NCI-H1694 (cell line): ENCODE data around the gene CABP7.
A peak's percentile ranks its signal among the peaks of the same experiment; 100 is the strongest.

Experiments
- DNase-seq: peaks from one replicate; lab custom pipeline; 2025; lab: John Stamatoyannopoulos, UW

CABP7 gene

DNA sequence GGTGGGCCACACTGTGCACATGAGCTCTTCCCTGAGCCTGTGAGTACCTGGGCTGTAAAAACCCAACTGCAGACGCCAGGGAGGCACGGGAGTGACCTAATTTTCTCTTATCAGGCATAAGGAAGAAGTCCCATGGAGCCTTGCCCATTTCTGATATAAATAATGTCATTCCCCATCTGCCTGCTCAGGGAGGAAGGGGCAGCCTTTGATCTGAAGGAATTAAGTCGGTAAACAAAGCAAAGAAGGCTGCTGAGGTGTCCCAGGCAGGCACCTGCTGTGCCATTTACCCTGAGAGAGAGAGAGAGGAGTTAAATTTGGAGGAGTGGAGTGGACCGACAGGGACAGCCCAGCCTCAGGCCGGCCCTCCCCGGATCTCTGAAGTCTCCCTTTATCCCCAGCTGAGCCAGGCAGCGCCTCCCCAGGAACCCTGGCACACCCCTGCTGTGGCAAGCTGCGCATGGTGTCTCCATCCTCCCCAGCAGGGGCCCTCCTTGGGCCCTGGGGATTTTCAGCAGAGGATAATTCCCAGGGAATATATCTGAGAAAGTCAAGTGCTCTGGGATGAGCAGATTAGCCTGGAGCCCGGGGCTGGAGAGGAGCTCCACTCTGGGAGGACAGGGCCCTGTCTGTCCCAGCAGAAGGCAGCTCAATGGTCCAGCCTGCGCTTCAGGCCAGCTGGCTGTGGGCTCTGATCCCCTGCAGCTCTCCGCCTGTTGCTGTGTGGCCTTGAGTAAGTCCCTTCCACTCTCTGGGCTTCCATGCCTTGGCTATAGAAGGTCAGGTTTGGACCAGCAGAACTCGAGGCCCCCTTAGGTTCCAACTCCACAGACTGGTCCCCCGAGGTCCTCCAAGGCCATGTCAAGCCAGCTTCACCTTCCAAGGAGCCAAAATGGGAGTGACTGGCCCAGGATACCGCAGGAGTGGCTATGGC lies 17.5 kb upstream of the CABP7 start:
- DNase-seq, result no peak

DNA sequence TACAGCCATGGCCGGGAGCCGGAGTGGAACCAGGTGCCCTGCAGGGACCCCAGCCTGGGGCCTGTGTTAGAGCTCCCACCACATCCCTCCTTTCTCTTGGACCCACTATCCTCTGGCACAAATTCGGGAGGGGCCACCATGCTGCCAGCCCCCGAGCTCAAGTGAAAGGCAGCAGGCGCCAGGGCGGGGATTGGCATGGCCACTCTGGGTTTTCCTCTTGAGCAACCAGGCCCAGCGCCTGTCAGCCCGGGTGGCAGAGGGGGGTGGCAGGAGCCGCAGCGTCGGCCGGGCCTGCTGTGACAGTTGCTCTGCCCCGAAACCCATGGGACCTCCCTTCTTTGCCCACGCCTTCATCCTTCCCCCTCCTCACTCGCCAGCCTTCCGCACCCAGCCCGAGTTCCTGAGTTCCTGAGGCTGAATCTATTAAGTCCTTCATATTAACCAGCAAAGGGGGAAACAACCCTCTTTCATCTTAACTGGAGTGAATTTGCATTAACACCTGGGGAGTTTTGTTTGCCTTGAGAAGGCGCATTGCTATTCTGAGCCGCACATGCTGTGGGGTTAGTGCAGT lies 16.8 kb upstream of the CABP7 start:
- DNase-seq, result peak; percentile 85

DNA sequence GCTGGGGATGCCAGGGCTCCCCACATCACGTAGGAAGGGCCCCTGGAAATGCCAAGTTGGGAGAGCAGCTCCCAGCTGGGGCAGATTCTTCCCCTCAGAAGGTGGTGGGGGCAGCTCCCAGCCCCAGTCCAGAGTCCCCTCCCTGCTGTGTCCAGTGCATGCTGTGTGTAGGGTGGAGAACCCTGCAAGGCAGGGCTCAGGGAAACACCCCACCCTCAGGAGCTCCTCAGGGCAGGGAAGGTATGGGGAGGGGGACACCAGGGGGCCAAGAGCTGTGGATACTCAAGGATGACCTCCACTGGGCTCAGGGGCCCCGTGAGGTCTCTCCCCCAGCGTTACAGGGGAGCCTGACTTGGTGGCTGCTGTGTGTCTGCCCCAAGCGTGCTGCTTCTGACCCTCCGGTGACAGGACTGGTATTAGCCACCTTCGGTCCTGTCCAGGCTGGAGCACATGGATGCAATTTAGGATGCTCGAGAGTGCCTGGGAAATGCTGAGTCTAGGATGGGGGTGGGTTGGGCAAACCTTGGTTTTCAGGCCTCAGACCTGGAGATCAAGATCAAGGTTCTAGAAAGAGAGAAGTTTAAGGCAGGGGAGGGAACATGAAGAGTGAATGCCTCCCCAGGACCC lies 16.1 kb upstream of the CABP7 start:
- no peak for DNase-seq

DNA sequence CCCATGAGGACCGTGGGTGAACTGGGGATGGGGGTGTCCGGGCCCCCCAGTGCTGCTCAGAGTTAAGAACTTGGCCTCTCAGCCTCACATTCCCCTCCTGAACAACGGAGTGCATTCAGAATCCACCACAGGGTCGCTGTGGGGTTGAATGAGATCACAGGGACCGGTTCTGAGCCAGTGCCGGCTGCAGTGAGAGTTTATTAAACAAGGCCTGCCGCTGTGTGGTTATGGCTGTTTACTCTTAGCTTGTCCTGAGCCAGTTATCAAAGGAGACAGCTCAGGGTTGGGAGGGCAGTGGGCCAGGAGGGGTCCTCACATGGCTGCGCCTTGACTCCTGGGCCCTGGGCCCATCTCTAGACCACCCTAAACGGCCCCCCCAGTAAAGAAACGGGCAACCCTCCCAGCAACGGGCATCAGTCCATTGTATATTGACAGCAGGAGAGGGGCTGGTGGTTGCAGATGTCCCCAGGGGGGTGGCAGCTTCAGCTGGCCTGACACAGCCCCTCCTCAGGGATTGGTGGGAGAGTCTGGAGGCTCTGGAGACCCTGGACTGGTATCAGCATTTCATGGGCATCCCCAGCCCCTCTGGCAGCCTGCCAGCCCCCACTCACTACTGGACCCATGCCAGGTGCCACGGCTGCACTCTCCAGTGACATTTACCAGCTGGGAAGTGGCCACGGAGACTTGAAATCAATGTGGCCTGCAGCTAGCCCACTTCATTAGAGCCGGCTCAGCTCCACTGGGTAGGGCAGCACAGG lies 15.1 kb upstream of the CABP7 start:
- DNase-seq, result peak; percentile 54

DNA sequence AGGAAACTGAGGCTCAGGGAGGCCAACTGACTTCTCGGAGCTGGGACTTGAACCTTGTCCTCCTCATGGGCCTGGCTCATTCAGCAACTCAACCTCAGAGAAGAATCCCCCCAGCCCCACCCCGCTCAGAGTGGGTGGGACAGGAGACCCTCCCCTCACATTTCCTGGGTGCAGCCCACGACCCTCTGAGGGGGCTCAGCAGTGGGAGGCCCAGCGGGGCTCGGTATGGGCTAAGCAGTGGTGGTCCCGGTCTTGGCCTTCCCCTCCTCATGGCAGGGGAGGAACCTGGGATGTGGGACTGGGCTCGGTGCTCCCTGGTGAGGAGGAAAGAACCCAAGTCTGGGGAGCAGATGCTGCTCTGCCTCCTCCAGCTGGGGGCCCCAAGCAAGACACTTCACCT lies 14.2 kb upstream of the CABP7 start:
- DNase-seq, result no peak

DNA sequence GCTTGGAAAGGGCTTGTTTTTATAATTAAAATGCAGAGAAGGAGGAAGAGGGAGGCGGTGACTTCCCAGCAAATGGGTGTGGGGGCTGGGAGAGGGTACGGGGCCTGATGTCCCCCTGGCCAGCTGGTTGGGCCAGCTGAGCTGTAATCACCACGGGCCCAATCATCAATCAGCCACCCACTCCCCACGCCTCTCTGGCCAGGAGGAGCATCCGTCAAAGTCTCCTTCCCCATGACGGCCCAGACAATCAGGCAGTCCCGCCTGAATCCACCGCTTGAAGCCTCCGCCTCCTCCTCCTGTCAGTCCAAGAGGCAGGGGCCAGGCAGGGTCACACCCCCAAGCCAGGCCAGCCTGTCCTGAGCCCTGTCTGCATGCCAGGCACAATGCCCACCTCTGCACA lies 13.3 kb upstream of the CABP7 start:
- DNase-seq, result peak; percentile 61

DNA sequence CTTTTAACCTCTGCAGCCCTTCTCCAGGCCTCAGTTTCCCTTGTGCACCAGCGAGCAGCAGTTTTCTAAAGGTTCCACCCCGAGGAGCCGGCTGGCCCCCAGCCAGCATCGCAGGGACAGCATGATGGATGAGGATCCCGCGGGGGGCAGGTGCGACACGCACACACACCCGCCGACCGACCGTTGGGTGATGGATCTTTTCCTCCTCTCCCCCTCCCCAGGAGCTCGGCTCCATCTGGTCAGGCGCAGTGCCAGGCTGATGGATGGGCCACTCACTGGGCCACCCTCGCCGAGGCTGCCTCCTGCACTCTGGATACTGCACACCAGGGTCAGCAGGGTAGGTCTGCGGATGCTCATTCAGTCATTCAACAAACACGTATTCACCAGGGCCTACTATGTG lies 12.8 kb upstream of the CABP7 start:
- DNase-seq, result no peak

DNA sequence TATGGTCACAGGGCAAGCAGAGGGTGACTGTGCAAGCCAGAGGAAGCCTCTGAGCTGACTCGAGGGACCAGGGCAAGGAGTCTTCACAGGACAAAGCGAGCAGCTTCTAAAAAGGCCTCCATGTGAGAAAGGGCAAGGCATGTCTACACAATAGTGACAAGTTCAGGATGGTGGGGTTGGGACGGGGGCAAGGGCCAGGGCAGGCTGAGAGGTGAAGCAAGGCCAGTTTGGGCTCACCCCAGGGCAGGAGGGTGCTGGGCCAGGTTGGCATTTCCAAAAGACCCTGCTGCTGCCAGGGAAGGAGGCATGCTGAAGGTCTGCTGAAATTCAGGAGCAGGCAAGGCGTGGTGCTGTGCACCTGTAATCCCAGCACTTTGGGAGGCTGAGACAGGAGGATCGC lies 12.3 kb upstream of the CABP7 start:
- DNase-seq, result no peak

DNA sequence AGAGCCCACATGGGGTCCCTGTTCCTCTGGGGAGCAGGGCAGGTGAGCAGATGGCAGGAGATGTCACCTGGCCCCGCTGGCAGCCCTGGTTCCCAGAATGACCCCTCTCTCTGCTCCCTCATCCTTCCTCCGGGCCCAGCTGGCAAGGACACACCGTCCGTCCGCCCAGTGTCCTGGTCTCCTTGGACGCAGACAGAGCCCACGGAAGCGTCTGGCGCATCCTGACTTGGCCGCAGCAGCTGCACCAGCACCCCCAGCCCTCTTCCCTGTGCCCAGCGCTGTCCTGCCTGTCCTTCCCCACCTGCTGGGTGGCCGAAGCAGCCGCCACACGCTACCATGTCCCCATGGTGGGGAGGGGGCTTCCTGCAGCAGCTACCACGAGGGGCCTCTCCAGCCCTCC lies 9.6 kb upstream of the CABP7 start:
- no peak for DNase-seq

DNA sequence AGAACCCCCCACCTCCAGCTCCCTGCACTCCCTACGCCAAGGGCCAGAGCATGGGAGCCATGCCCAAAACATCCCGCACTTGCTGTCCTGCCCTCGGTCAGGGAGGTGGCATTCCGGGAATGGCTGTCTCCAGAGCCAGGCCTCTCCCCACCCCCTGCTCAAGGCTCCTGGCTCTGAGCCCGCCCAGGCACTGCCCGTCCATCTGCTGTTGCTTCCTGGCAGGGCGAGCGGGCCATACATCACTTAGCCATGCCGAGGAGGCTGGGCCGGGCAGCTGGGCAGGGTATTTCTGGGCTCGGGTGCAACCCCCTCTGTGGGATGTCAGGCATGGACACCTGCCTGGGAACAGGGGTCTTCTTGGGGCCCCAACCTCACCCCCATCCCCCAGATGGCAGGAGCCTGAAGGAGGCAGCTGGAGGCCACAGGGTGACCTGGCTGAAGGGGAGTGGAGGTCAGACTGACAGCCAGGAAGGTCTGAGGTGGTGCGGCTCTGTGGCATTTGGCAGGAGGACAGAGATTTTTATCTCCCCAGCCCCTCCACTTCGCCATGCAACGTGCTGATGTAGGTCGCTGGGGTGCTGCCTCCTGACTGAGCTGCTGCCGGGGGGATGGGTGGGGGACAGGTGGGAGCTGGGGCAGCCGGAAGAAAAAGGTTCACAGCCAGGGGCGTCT lies 8.7 kb upstream of the CABP7 start:
- peak; percentile 27 for DNase-seq

DNA sequence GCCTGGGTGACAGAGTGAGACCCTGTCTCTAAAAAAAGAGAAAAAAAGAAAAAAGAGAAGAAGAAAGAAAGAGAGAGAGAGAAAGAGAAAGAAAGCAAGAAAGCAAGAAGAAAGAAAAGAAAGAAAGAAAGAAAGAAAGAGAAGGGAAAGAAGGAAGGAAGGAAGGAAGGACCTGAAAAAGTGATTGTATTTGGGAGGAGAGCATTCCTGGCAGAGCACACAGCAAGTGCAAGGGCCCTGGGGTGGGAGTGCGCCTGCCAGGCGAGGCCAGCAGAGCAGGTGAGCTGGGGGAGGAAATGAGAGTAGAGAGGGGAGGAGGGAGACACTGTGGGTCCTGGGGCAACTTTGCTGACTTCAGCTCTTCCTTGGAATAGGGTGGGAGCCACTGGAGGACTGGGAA lies 7.7 kb upstream of the CABP7 start:
- DNase-seq, result no peak

DNA sequence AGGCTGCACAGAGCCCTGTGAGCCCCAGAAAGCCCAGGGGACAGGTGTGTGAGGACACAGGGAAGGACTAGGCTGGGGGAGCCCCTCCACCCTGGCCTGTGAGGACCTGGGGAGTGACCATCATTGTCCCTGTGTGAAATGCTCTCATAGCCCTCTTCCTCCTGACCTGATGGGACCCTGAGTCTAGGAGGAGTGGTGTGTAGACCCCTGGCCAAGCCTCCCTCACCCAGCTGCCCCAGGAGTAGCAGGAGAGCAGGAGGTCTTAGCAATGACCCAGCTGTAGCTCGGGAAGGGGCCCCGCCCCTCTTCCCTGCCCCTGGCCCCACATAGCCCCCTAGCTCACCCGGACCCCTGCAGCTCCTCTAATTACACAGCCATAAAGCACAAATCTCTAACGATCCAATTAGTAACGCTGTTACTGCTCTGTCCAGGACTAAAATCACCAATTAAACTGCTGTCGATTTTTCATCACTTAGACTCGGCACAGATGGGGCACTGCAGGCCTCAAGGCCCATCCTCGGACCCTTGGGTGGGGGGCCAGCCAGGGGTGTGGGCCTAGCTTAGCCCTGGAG lies 6.6 kb upstream of the CABP7 start:
- DNase-seq, result no peak

DNA sequence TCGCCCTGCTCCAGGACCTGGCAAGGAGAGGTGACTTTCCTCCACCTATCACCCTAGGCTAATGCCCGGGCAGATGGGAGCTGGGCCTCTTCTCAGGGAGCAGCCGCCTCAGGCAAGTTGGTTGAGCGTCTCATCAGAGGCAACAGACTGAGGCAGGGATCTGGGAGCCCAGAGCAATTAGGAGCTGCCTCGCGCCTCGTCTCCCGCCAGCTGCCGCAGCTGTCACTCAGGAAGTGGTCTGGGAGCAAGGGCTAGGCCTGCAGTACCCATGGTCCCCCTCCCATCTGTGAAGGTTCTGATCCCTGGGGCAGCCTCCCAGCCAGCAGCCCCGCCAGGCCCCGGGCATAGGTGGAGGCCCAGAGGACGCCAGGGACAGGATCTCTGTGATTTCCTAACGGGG lies 4.6 kb upstream of the CABP7 start:
- peak; percentile 55 for DNase-seq

DNA sequence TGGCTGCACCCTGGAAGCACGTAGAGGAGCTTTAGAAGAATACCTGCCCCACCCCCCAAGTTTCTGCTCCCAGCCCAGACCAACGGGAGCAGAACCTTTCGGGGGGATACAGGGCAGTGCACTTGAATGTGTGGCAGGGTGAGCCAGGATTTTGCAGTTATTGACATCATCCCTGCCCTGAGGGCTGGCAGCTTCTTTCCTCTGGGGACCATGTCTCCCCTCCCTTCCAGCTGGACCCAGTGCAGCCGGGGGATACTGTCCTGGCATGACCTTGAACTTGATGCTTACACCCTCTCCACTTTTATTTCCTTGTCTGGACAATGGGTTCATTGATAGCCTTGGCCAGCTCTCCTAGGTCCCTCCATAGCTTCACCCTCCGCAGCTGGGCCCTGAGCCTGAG lies 4.1 kb upstream of the CABP7 start:
- peak; percentile 66 for DNase-seq

DNA sequence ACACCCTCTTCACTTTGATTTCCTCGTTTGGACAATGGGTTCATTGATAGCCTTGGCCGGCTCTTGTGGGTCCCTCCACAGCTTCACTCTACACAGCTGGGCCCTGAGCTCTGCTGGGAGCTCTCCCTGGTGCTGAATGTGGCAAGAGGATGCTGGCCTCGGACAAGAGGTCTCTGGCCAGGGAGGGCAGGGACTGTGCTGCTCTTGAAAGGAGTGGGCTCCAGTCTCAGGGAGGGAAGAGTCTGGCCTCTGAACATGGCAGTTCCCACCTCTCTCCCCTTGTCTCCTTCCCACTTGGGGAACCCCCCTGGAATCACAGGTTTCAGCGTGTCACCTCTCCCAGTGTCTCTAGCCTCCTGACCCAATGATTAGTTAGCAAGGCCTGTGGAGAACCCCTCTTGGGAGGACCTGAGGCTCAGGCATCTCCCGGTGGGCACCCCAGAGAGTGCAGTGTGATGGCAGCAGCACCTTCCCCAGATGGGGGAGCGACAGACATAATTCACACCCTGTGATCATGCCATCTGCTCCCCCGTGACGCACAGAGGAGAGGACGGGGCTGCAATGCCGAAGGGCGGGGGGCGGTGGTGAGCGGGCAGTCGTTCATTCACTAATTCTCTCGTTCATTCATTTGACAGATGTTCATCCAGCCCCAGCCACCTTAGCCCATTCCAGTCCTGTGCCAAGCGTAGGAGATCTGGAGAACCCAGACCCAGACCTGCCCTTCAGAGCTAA lies 2.8 kb upstream of the CABP7 start:
- peak; percentile 91 for DNase-seq

DNA sequence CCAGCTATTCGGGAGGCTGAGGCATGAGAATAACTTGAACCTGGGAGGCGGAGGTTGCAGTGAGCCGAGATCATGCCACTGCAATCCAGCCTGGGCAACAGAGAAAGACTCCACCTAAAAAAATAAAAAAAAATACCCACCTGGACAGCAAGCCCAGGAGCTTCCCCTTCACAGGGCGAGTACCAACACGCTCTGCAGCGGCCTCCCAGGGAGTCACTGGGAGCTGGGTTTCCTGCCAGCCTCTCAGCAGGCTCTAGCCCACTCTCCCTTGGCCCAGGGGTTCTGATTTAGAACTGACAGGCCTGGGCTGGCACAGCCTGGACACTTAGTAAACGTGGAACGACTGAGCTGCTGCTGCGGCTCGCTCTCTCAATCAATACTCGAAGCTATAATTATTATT lies 2.0 kb upstream of the CABP7 start:
- no peak for DNase-seq

DNA sequence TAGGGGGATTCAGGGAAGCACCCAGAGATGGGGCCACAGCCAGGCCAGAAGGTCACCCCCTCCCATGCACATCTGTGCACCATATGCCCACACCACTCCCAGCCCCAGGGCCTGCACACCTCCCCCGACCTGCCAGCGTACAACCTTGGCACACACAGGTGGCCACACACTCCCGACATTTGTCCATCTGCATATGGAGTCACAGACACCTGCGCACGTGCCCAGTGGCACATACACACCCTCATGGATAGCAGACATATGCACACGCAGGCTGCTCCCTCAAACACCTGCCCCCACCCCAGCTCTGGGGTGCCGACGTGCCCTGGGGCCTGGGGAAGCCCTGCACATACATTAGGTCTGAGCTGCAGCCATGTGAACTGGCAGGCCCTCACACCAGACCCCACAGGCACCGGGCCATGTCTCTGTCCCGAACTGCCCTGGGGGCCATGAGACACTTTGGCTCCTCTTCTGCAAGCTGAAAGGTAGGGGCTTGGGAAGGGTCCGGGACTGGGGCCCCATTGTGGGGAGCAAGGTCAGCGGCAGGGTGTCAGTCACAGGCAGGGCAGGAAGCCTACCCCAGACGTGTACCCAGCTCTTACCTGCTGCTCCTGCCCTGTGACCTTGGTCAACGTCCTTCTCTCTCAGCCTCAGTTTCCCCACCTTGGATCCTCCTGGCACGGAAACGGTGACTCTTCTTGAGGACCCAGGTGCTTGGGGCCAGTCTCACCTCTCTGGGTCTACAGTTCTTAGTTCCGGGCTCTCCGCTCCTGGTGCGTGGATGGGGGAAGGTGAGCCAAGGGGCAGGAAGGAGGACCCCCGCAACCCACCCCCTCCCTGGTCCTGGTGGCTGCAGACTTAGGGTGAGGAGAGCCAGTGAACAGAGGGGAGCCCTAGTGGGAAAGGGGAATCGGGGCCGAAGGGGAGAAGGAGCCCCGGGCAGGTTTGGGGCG lies 579 bp upstream of the CABP7 start:
- DNase-seq, result peak; percentile 27

DNA sequence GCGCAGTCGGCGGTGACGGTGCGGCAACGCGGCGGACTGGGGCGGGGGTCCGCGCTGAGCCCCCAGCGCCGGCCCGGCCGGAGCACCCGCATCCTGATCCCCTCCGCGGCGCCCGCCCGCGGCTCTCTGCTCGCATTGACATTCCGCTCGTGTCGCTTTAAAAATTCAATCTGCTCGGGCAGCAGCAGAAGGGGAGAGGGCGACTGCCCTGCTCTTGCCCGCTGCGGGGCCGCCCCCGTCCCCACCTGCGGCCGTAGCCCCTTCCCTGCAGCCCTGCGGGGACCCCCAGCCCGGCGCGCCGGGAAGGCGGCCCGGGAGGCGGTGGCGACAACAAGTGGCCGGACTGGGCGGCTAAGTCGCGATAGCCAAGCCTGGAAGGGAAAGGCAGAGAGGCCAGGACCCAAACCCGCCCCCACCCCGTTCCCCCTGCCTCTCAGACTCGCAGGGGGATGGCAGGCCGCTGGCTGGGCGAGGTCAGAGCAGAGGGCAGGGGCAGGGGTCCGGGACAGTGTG lies 1.1 kb downstream of the CABP7 start:
- no peak for DNase-seq

DNA sequence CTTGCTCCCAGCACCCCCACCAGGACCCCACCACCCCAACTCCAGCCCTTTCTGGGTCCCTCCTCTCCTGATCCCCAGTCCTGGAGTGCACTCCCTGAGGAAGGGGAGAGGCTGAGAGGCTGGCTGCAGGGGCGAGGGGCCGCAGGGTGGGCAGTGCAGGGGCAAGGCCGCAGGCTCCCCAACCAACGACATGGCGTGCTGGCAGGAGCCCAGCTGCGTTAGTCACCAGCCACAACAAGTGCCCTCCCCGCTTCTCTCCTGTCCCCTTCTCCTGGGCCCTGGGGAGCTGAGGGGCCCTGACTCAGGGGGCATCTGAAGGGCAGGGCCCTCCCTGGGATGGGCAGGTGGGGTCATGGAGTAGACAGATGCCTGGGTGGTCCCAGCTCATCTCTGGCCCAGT lies 2.3 kb downstream of the CABP7 start:
- DNase-seq, result no peak

DNA sequence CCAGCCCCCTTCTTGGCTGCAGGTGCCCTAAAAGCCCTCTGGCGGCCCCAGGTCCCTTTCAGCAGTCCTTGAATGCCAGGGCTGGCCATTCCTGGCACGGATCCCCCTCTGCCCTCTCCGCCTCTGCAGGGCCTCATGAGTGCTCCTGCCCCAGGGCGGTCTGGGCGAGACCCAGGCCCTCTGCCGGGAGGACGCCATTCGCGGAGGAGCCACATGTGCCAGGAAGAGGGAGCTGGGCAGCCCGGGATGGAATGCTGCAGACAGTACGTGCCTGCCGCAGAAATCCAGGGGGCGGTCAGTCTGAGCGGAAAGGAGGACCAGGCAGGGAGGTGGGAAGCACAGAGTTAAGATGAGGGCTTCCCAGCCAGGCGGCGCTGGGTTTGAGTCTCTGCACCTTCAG lies 2.8 kb downstream of the CABP7 start:
- DNase-seq, result no peak
